PFSK-1 (cell line): ENCODE results near the gene ZNF813.

ENCODE experiments used
- FOXP2 ChIP-seq: optimal IDR thresholded peaks from 2 replicates; pipeline ENCODE3; 2011; ENCODE audit warnings: borderline replicate concordance, control low read depth, inconsistent platforms; ENCODE audit not compliant: insufficient read depth; ENCODE audit errors: extremely low read length, extremely low read depth
- POLR2AphosphoS5 ChIP-seq: IDR thresholded peaks from 2 replicates; pipeline ENCODE4 v1.6.1; 2012; ENCODE audit warnings: low read depth, mild to moderate bottlenecking, control low read depth, low read length, moderate library complexity
- REST ChIP-seq, 2 experiments: IDR thresholded peaks; 2 replicates each; pipeline versions ENCODE4 v1.6.1 to v1.8.0; 2011 to 2012; ENCODE audit warnings: low read depth in 2 of 2, low read length in 2 of 2, control low read depth in 1 of 2, inconsistent platforms in 1 of 2, mild to moderate bottlenecking in 1 of 2, moderate library complexity in 1 of 2; ENCODE audit not compliant: insufficient read depth in 1 of 2
- SIN3A ChIP-seq: IDR thresholded peaks from 2 replicates; pipeline ENCODE4 v1.6.1; 2012; ENCODE audit warnings: mild to moderate bottlenecking, low read length, moderate library complexity, borderline replicate concordance; ENCODE audit not compliant: insufficient read depth
- TAF1 ChIP-seq: IDR thresholded peaks from 2 replicates; pipeline ENCODE4 v1.6.1; 2012; ENCODE audit warnings: low read length, control low read depth, borderline replicate concordance; ENCODE audit not compliant: insufficient read depth

The ZNF813 gene

DNA sequence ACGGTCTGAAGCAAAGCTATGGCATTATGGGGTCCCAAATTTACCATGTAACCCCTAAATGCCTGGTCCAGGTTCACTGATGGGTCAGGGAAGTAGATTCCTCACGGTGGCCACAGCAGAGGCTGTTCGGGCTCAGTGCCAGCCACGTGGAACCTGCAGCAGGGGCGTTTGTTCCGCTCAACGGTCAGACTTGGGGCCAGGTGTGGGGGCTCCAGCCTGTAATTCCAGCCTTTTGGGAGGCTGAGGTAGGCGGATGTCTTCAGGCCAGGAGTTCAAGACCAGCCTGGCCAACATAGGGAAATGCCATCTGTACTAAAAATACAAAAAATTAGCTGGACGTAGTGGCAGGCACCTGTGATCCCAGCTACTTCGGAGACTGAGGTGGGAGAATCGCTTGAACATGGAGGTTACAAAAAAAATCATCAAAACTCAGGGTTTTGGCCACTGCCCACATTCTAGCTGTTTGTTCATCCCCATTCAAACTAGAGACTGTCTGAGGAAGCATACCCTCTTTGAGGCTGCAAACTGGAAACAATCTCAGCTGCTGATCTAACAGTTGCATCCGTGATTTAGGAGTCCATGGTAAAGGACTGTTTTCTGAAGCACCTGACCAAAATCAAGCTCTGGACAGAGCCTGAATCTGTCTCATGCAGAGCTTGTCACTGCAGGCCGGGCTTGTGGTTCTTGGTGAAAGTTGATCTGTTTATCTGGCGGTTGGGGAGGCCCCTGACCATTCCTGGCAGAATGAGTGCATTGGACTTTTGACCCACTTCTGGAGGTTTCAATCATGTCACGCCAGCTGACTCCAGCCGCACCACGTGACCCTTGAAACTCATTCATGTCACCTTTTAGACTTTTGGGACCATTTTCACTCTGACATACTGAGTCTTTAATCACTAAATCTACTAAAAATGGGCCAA, 40.2 kb downstream of the ZNF813 start:
- no peak for TF ChIP-seq FOXP2
- no peak for TF ChIP-seq SIN3A
- TF ChIP-seq POLR2AphosphoS5, result no peak
- TF ChIP-seq REST (IDR thresholded peaks at IDR 0.05; ENCODE audit: insufficient read depth in 1 of 2, low read depth in 2 of 2, low read length in 2 of 2), result no peak
- TF ChIP-seq TAF1, result no peak

DNA sequence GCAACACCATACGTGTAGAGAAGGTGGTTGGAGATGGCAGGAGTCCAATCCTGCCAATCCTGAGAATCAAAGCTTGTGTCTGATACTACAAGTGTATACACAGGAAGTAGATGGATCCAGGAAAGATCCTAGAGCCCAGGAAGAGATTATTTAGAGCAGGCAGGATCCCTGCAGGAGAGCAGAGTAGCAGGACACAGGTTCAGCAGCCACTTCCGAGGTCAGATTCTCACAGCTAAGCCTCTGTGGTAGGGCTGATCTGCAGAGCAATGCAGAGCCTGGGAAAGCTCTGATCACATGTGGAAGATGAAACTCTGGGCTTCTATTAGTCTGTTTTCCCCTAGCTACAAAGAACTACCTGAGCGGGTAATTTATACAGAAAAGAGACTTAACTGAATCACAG, 41.9 kb downstream of the ZNF813 start:
- TF ChIP-seq FOXP2 (no peak), POLR2AphosphoS5 (no peak), REST (IDR thresholded peaks at IDR 0.05; ENCODE audit: insufficient read depth in 1 of 2, low read depth in 2 of 2, low read length in 2 of 2) (no peak), TAF1 (no peak), SIN3A (no peak)

DNA sequence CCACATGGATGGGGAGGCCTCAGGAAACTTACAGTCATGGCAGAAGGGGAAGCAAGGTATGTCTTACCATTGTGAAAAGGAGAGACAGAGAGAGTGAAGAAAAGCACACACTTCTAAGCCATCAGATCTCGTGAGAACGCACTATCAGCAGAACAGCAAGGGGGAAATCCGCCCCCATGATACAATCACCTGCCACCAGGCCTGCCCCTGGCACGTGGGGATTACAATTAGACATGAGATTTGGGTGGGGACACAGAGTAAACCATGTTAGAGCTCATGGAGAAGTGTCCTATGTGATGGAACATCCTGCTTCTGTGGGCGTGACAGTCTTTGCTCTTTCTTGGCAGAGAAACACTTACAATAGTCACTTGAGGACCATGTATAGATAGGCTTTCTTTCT, 42.3 kb downstream of the ZNF813 start:
- TF ChIP-seq REST (IDR thresholded peaks at IDR 0.05; ENCODE audit: insufficient read depth in 1 of 2, low read depth in 2 of 2, low read length in 2 of 2) (no peak), TAF1 (no peak), SIN3A (no peak), POLR2AphosphoS5 (no peak)

GRCh38 chr19:53511357-53511756, 43.8 kb downstream of the ZNF813 start:
- TF ChIP-seq FOXP2 (no peak), REST (IDR thresholded peaks at IDR 0.05; ENCODE audit: insufficient read depth in 1 of 2, low read depth in 2 of 2, low read length in 2 of 2) (no peak), SIN3A (no peak), TAF1 (no peak), POLR2AphosphoS5 (no peak)
